G401 (cell line): Measurements from ENCODE around the gene FRRS1L. TPM values are rescaled to one million over a fixed set of nuclear protein-coding genes. Genes with fewer than 3 reads are reported as not detected.

Source experiments
- DNase-seq: peaks from one replicate; pipeline ENCODE4 v3.0.0-alpha.2; 2015; ENCODE audit warnings: low spot score
- in situ Hi-C: cut with HindIII; loops from 2 replicates; pipeline ENCODE4 v1.10.0; 2016; ENCODE audit warnings: low sequenced_read_pairs, mixed read lengths
- total RNA-seq: library from RNA; depleted of rRNA; stranded (reverse); fragments of >200 nt; shearing (Covaris generic); gene quantifications from 2 replicates; pipeline ENCODE4 v1.2.3, GENCODE V29; 2014

FRRS1L gene
- total RNA-seq, 1 experiment from 2014 or later = not detected

DNA sequence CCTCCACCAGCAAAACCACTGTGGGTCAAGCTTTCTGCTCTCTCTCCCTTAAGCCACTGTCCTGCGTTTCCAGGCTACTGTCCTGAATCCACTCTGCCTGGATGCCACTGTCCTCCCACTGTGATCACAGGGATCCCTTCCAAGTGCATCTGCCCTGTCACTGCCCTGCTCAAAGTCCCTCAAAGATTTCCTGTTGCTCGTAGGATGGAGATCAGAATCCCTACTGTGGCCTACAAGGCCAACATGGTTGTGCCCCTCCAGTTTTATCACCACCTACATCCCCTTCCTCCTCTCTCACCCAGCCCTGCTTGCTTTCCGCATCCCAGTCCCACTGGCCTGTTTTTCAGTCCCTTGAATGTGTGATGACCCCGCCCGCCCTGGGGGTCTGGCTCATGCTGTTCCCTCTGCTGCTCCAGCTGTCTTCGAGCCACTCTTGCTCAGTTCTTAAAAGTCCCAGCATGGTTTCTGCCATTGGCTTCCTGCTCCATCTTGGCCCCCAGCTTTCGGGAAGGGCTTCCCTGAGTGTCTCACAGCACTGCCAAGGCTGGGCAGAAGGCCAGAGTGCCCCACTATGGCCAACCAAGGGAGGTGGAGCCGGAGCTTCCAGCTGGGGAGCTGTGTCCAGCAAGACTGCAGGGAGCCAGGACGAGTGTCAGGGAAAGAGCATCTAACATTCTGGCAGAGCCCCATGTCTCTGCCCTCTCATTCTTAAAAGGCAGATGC is 12.9 kb upstream of the FRRS1L start:
- in situ Hi-C loops = no loop called here

DNA sequence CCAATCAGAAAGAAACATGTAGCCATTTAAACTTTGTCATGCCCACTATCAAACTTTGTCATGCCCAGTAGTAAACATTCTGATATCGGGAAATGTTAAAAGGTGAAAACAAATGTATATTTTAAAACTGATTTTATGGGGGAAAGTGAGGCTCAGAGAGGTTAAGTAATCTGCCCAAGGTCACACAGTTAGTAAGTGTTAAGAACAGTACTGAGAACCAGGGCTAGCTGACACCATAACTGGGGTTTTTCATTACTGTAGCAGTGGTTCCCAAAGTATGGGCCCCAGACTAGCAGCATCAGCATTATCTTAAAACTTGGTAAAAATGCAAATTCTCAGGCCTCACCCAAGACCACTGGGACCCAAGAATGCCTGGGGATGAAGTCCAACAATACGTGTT is 9.9 kb upstream of the FRRS1L start:
- DNase-seq = no peak
- in situ Hi-C loops = no loop called here

More for the DNA sequence above, 12.9 kb upstream of the FRRS1L start:
- peak; percentile 91 for DNase-seq

- in situ Hi-C loops = no loop called here
- no peak for DNase-seq
These were observed 9.3 kb upstream of the FRRS1L start for GRCh38 chr9:109176386-109176785.

DNA sequence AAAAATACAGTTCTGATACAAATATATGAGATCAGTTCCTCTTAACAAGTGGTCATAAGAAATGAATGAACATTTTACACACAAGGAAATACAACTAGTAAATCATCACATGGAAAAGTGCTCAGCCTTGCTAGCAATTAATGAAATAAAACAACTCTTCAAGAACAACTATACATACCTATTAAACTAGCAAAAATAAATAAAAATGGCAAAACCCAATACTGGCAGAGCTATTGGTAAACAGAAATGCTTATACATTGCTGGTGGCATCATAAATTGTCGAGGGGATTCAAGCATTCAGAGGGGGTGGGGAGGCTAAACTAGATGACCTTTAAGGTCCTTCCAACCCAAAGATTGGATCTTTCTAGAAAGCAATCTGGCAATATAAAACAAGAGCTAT is 5.9 kb upstream of the FRRS1L start:
- in situ Hi-C loops = no loop called here
- DNase-seq = no peak

- in situ Hi-C loops = no loop called here
These were observed 4.9 kb upstream of the FRRS1L start for GRCh38 chr9:109171926-109172325.

GRCh38 chr9:109168170-109168569 is 1.1 kb upstream of the FRRS1L start:
- DNase-seq = no peak
- in situ Hi-C loops = no loop called here

More at GRCh38 chr9:109171926-109172325, 4.9 kb upstream of the FRRS1L start:
- no peak for DNase-seq

- in situ Hi-C loops = no loop called here
- DNase-seq = peak; percentile 60
These were observed 667 bp upstream of the FRRS1L start for GRCh38 chr9:109167716-109168115.

DNA sequence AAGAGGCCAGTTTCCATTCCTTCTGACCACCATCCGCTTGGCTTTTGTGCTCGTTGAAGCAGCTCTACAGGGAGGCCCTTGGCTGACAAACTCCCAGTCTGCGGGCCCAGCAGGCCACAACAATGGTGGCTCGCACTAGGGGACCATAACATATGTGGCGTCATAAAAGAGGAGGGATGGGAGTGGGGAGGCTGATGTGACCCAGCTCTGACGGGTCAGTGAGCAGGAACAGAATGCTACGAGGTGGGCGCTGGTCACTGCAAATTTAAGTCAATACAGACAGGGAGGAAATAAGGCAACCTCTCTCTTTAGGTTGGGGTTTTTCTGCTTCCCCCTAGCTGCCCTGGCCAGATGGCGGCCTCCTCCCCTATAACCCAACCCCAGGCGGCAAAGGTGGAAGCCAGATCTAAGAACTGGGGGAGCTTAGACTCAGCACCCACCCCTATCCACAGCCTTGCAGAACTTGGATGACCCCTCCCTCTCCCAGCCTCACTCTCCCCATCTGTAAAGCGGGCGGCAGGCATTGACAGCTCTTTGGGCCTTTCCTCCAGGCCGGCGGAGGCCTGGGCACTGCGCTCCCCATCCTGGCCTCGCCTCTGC is 778 bp downstream of the FRRS1L start:
- in situ Hi-C loops = no loop called here
- peak; percentile 55 for DNase-seq

GRCh38 chr9:109164042-109164441 is 3.0 kb downstream of the FRRS1L start:
- in situ Hi-C loops = no loop called here
- no peak for DNase-seq

DNA sequence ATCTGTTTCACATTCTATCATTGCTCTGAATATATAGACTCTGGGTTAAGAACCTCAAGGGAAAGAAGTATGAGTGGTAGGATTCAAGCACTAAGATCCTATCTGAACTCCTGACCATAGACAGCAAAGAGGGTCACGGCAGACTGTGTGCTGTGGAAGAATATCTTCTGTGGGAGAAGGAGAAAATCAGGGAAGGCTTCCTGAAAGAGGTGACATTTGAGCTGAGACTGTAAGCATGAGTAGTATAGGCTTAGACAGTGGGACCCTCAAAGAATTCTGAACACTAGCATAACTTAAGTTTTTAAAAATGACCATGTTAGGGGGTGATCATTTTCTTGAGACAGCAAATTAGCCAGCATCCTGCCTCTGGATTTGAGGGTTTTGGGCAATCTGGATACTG is 3.9 kb downstream of the FRRS1L start:
- in situ Hi-C loops = no loop called here
- DNase-seq = no peak

GRCh38 chr9:109162677-109163076 is 4.4 kb downstream of the FRRS1L start:
- in situ Hi-C loops = no loop called here
- DNase-seq = no peak

- no peak for DNase-seq
- in situ Hi-C loops = no loop called here
These were observed 5.6 kb downstream of the FRRS1L start for GRCh38 chr9:109161471-109161870.

DNA sequence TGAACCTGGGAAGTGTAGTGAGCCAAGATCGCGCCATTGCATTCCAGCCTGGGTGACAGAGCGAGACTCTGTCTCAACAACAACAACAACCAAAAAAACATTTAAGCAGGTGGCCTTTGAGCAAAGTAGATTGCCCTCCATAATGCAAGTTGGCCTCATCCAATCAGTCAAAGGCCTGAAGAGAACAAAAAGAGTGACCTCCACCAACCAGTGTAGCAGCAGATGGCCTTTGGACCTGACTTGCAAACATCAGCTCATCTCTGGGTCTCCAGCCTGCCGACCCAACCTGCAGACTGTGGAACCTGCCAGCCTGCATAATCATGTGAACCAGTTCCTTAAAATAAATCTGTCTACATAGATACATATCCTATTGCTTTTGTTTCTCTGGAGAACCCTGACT is 7.5 kb downstream of the FRRS1L start:
- DNase-seq = no peak
- in situ Hi-C loops = no loop called here

DNA sequence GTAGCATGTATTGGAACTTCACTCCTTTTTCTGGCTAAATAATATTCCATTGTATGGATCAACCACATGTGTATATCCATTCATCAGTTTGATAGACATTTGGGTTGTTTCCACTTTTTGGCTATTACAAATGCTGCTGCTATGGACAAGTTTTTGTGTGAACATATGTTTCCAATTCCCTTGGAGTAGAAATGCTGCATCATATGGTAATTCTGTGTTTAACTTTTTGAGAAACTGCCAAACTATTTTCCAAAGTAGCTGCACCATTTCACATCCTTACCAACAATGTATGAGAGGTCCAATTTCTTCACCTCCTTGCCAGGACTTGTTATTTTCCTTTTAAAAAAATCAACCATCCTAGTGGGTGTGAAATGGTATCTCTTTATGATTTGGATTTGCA is 8.4 kb downstream of the FRRS1L start:
- in situ Hi-C loops = no loop called here
- DNase-seq = no peak

- no peak for DNase-seq
- in situ Hi-C loops = no loop called here
These were observed 10.3 kb downstream of the FRRS1L start for GRCh38 chr9:109156708-109157107.

DNA sequence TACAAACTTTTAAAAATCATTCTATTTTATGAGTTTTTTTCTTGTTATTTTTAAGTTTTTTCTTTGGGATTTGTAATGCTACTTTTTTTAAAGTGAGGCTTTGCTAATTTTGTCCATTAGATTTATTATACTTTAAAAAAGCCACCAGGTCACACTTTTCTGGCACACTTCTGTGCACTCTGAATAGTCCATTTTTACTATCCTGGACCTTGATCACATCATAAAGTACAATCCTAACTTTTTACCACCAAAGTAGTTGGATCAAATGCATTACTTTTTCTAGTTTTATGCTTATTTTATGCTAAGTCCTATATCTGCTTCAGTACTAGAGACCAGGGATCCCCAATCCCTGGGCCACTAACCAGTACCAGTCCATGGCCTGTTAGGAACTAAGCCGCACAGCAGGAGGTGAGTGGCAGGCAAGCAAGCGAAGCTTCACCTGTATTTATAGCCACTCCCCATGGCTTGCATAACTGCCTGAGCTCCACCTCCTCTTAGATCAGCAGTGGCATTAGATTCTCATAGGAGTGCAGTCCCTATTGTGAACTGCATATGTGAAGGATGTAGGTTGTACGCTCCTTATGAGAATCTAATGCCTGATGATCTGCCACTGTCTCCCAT is 16.0 kb downstream of the FRRS1L start:
- DNase-seq = no peak
- in situ Hi-C loops = no loop called here

DNA sequence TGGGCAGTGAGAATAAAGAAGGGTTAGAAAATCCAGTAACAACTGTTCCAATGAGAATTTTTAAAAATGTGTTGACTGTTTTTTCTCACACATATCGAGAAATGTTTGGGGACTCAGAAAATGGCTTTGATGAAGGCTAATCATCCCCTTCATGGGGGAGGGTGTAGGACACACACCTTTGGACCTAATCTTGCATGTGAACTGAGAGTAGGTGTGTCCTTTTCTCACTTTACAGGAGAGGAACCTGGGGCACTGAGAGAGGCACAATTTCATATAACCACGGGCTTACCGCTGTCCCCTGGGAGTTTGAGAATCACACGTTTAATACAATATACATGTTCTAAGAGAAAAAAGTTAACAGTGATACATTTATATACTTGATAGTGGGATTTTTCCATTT is 17.3 kb downstream of the FRRS1L start:
- no peak for DNase-seq
- in situ Hi-C loops = no loop called here

- DNase-seq = no peak
- in situ Hi-C loops = no loop called here
These were observed 18.0 kb downstream of the FRRS1L start for GRCh38 chr9:109149089-109149488.

GRCh38 chr9:109145051-109145450 is 22.0 kb downstream of the FRRS1L start:
- no peak for DNase-seq
- in situ Hi-C loops = no loop called here

- in situ Hi-C loops = no loop called here
- no peak for DNase-seq
These were observed 23.0 kb downstream of the FRRS1L start for GRCh38 chr9:109143881-109144562.
